Left lobe of liver (tissue), 2 donors: ENCODE results near the gene PRM1. TPM values are rescaled to one million over a fixed set of nuclear protein-coding genes. Genes with fewer than 3 reads are reported as not detected.

Experiments
- ATAC-seq: fragments of 200-7000 bp; cut with Tn5 transposase; one replicate; pipeline ENCODE4 v1.9.1; 2020; ENCODE audit warnings: mild to moderate bottlenecking, moderate library complexity
- DNase-seq: peaks from one replicate; pipeline ENCODE4 v3.0.0-alpha.2; 2020; ENCODE audit warnings: low spot score
- total RNA-seq: library from RNA; stranded (reverse); gene quantifications from one replicate; pipeline ENCODE4 v1.2.1, GENCODE V29; 2021
- donor health status: DM: no; HTN: no; CAD: no; lungs with moderate emphysema.
- donor health status: DM: no; HTN: yes; CAD: no.

Gene PRM1, protein sequence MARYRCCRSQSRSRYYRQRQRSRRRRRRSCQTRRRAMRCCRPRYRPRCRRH
- not detected for total RNA-seq

DNA sequence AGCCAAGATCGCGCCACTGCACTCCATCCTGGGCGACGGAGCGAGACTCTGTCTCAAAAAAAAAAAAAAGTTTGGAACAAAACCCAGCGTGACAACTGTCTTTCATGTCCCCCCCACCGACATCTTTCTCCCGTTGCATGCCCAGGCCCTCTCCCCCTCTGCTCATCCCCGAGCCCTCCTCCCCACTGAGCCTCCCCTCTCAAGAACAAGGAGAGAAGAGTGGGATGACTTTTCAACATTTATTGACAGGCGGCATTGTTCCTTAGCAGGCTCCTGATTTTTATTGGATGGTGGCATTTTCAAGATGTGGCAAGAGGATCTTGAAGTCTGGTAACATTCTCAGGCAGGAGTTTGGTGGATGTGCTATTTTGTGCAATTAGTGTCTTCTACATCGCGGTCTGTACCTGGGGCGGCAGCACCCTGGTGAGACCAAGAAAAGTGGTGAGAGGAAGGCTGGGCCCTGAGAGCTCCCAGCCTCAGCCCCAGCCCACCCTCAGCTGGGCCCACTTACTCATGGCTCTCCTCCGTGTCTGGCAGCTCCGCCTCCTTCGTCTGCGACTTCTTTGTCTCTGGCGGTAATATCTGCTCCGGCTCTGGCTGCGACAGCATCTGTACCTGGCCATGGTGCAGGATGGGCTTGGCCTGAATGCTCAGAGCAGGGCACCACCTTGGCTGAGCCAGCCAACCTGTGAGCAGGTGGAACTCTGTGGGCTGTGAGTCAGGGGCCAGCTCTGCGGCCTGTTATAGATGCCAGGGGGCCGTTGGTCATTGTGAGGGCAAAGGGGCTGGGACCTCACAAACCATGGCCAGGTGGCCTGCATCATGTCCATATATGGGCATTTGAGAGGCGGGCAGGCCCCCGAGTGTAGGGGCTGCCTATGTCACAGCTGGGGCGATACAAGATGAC lies at the start of gene PRM1:
TSS of gene PRM1 (minus strand) at position 715 of the 907 bp plus-strand sequence. CDS start at position 623, 92 bp downstream.
- no peak for ATAC-seq
- no peak for DNase-seq

DNA sequence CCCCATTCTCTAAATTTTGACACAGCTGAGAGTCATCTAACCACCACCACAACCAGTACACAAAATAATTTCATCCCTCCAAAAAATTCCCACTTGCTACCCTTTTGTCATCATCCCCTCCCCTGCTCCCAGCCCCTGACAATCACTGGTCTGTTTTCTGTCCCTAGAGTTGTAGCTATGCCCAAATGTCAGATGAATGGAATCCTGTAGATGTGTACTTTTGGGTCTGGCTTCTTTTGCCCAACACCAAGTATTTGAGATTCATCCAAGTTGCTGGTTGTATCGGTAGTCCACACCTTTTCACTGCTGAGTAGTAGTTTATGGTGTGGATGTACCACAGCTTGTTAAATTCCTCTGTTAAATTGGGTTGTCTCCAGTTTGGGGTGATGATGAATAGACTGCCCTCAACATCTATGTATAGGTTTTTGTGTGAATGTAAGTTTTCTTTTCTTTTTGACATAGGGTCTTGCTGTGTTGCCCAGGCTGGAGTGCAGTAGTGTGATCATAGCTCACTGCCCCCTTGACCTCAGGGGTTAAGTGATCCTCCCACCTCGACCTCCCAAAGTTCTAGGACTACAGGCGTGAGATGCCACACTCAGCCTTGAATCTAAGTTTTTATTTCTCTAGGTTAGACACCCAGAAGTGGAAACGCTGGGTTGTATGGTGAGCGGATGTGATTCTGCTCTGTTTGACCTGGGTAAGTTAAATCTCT lies 49.6 kb upstream of the PRM1 start:
- ATAC-seq, result no peak
- no peak for DNase-seq

DNA sequence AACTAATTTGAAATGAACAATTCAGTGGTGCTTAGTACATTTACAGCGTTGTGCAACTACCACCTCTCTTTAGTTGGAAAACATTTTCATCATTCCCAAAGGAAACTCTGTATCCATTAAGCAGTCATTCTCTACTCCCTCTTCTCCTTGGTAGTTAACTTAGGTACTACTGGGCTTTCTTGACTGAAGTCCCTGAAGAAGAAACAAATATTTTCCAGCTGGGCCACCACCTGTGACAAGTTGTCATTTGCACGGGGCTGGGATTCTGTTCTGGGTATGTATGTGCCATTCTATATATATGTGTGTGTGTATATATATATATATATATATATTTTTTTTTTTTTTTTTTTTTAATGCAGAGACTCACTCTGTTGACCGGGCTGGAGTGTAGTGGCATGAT lies 48.8 kb upstream of the PRM1 start:
- DNase-seq, result no peak
- ATAC-seq, result no peak

DNA sequence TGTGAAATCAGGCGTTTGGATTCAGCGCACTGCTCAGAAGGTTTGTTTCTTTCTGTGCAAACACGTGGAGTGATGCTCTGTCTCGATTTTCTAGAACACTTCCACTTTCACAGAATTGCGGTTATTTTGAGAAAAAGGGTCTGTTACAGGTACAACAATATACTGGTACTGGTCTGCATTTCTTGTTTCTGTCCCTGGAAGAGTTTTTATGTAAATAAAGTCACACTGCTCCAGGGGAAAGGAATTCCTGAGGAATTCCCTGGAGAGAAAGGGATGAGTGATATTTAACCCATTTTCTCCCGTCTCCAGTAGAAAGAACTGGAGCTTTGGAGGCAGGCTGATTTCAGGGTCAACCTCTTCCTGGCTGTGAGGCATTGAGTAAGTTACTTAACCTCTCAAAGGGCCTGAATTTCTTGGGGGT lies 48.0 kb upstream of the PRM1 start:
- DNase-seq, result no peak
- no peak for ATAC-seq

DNA sequence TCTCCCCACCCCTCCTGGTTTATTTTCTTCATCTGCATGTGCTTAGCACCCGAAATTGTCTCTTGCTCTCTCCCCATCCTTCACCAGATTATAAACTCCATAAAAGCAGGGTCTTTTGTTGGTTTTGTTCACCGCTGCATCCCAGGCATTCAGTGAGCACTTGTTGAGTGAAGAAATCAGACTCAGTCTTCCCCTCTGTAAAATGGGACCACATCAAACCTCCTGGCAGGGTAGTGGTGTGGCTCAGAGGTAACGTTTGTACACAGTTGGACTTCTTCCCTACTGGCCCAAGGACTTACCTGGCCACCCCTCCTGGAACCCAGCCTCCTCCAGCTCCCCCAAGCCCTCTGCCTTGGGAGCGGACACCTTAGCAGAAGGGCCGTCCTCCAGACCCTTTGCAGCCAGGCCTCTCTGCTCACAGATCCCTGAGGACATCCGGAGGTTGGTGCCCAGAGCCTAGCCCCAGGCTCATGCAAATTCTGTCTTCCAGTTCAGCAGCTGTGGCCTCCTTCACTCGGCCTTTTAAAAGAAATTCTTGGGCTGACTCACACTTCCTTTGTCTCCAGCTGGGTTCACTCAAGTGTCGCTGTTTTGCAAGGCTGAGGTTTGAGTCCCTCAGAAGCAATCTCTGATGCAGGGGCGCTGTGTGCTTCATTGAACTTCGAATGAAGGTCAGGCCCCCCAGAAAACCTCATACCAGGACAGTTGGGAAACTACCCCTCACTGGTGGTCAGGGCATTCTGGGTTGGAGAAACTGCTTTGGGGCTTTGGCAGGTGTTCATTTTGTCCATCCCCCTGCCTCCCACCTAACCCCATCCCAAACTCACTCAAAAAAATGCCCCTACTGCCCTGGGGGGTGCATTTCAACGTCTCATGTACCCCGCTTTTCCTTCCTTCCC lies 47.3 kb upstream of the PRM1 start:
- ATAC-seq, result peak; percentile 46
- DNase-seq, result no peak

DNA sequence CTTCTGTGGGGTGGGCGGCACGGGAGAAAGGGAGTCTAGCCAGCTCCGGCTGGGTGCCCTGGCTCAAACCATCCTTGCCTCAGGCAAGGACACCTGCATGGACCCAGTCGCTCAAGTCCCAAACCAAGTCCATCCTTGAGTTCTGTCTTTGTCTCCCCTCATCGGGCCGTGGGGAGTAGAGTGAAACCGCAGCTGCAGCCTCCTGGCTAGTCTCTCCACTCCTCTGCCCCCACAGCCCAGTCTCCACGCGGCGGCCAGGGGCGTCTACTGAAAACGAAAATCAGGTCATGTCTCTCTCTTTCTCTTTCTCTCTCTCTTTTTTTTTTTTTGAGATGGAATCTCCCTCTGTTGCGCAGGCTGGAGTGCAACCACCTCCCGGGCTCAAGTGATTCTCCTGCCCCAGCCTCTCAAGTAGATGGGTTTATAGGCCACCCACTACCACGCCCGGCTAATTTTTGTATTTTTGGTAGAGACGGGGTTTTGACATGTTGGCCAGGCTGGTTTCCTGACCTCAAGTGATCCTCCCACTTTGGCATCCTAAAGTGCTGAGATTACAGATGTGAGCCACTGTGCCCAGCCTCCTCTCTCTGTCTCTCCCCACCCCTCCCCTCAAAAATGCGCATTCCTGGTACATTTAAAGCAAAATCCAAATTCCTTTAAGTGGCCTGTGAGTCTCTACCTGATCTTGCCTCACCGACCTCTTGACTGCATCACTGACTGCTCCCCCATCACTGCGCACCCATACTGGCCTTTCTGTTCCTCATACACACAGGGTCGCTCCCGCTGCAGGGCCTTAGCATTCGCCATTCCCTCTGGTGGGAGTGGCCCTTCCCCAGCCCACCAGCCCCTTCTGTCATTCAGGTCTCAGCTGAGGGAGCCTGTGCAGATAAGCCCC lies 46.4 kb upstream of the PRM1 start:
- no peak for ATAC-seq
- no peak for DNase-seq

DNA sequence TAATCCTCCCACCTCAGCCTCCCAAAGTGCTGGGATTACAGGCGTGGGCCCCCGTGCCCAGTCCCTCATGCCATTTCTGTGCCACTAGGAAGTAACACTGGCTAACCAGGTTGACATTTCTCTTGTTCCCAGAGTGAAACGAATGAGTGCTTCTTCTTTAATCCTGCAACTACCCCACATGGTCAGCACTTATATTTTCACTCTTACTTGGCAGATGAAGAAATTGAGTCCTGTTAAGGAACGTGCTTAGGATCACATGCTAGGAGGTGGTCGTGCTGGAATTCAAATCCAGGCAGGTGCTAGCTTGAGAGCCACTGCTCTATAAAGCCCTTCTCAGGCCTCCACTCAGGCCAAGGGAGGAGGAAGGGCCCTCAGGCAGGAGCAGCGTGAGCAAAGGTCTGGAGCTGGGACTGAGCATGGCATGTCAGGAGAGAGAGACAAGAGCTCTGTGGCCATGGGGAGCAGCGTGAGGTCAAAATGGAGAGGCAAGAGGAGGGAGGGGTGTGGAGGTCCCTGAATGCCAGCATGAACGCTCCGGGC lies 45.7 kb upstream of the PRM1 start:
- ATAC-seq (no peak), DNase-seq (no peak)

DNA sequence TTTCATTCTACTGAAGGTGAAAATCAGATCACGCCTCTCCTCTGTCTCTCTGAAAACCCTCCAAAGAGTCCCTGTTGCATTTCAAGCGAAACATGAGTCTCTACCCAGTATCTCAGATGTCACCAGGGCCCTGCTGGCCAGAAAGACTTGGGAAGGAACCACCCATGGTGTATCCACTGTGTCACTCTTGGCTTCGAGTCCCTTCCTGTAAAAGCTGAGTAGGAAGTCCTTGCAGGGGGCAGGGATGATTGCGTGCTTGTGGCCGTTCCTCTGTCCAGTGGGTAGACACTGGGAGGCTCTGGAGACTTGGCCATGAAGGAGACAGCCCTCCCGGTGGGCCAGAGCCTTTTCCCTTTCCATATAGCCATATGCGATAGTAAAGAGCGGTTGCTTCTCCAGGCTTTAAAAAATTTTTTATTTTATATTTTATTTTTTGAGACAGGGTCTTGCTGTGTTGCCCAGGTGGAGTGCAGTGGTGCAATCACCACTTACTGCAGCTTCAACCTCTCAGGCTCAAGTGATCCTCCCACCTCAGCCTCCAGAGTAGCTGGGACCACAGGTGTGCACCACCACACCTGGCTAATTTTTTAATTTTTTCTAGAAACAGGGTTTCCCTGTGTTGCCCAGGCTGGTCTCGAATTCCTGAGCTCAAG lies 45.1 kb upstream of the PRM1 start:
- DNase-seq, result no peak
- ATAC-seq, result peak; percentile 10

DNA sequence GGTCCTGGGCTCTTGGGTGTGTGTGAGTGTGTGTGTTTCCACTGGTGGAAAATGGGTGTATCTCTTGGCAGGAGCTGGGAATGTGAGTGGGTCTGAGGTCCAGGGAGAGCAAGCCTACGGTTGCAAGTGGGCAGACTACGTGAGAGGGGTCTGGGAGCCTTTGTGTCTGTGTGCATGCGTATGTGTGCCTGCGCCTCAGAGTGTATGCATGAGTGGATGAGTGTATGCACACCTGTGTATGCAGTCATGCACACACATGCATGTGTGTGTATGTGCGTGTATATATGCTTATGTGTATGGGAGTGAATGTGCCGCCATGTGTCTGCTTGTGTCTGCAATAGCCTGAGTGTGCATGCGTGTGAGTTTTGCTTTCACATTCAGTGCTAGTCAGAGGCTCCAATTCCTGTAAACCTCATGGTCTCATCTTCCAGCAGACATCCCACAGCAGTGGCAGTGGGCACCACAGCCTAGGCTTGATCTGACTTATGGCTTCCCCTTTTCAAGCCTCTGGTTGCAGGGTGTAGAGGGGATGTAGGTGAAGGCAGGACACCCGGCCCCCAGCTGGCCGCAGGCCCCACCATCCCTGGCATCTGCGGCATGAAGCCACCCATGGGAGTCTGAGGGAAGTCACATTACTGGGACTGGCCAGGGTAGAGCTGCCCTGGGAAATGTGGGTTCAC lies 44.4 kb upstream of the PRM1 start:
- ATAC-seq (no peak), DNase-seq (no peak)

DNA sequence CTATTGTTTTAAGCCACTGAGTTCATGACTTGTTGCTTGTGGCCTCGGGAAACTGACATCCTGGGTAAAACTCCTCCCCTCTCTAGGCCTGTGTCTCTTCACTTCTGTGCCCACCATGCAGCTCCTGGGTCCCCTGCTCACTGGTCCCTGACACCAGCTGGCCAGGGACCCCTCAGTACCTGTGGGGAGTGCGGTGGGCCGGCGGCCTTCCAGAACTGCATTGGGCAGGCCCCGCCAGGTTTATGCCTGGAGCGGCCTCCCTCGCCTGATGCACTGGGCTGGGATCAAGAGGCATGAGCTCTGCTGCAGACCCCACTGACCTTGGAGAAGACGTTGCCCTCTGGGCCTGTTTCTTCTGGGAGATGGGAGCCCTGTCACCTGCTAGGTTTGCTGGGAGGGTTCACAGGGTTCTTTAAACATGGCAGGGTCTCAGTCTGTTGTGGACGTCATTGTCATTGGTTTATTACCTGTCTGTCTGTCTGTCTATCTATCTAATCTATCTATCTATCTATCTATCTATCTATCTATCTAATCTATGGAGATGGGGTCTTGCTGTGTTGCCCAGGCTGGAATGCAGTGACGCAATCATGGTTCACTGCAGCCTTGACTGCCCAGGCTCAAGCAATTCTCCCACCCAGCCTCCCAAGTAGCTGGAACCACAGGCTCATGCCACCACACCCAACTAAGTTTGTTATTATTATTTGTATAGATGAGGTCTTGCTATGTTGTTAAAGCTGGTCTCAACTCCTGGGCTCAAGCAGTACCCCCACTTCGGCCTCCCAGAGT lies 42.6 kb upstream of the PRM1 start:
- DNase-seq (no peak), ATAC-seq (no peak)

DNA sequence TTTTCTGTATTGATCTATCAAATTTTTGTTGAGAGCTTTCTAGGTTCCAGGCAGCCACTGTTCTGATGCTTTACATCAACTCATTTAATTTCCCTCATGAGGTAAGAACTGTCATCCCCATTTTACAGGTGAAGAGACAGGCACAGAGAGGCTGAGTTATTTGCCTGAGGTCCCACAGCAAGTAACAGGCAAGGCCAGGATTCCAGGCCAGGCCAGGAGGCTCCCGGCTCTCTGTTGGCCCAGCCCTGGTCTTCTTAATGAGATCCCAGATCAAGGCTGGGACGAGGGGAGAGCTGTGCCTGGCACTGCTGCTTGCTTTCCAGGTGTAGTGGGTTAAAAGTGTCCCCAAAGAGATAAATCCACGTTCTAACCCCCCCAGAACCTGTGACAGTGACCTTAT lies 41.7 kb upstream of the PRM1 start:
- ATAC-seq (no peak), DNase-seq (no peak)

DNA sequence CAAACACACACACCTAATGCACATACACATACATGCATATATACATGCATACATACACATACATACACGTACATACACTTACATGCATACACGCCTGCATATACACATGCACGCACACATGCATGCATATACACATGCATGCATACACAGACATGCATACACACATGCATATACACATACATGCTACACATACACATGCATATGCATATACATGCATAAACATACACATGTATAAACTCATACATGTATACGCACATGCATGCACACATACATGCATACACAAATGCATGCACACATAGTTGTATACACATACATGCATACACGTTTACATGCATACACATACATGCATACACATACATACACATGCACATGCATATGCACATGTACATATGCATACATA lies 40.5 kb upstream of the PRM1 start:
- ATAC-seq, result no peak

DNA sequence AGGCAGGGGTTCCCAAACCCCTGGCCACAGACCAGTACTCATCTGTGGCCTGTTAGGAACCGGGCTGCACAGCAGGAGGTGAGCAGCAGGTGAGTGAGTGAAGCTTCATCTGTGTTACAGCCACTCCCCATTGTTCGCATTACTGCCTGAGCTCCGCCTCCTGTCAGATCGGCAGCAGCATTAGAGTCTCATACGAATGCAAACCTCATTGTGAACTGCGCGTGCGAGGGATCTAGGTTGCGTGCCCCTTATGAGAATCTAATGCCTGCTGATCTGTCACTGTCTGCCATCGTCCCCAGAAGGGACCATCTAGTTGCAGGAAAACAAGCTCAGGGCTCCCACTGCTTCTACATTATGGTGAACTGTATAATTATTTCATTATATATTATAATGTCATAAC lies 39.0 kb upstream of the PRM1 start:
- ATAC-seq, result no peak
- DNase-seq, result no peak

More for the DNA sequence above, 40.5 kb upstream of the PRM1 start:
- no peak for DNase-seq

DNA sequence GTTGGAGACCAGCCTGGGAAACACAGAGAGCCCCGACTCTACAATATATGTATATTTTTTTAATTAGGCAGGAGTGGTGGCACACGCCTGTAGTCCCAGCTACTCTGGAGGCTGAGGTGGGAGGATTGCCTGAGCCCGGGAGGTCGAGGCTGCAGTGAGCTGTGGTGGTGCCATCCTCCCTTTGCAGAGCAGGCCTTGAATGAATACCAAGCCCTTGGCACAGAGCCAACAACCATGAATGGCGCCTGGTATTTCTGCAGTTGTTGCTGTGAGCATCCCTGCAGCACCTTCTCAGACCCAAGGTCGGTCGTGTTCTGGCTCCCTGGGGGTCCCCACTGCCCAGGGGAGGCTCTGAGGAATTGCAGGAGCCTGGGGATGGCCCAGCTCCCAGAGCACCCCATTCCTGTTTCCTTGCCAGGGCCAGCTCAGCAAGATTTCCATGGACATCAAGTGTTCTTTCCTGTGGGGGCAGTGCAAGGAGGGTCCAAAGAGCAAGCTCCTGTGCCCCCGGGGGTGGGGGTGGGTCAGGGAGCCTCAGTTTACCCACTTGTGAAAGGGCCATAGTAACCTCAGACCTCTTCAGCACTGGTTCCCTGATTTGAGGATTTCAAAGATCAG lies 38.5 kb upstream of the PRM1 start:
- no peak for ATAC-seq
- no peak for DNase-seq

DNA sequence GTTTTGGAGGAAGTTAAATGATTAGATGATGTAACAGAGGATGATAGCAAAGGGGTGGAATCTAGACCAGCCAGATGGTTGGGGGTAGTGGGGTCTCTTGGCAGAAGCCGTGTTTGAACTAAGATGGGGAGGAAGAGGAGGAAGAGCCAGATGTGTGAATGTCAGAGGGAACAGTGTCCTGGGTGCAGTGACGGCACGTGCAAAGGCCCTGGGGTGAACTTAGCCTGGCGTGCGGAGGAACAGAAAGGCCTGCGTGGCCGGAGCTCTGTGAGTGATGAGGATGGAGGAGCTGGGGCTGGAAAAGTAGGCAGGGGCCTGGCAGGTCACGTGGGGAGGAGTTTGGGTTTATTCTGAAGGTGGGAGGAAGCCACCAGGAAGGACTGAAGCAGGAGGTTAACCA lies 37.7 kb upstream of the PRM1 start:
- ATAC-seq, result no peak

DNA sequence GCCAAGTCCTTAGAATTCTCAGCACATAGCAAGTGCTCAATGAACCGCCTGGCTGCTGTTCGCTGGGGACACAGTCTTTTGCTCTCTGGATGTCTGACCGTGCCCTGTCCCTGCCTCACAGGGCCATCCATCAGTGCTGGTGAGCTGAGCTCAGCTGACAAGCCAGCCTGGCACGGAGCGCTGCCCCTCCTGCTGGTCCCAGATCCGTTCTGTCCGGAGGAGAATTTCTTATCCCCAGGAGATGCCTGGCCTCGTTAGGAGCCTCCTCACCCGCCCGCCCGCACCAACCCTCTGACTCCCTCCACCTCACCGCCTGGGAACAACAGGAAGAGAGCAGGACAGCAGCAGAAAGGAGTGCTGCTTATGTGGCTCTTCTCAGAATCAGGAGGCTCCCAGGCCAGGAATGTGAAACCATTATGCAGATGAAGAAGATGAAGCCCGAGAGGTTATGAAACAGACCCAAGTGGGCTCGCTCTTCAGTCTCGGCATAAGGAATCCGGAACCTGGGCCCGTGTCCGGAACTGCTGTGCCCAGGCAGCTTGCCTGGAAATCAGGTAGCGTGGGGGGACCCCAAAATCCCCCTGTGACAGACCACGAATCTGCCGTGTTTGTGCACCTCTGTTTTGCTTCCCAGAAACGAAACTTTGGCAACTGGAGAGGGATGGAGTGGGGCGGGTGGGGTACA lies 35.3 kb upstream of the PRM1 start:
- no peak for DNase-seq
- ATAC-seq, result no peak

More for the DNA sequence above, 37.7 kb upstream of the PRM1 start:
- DNase-seq, result no peak

DNA sequence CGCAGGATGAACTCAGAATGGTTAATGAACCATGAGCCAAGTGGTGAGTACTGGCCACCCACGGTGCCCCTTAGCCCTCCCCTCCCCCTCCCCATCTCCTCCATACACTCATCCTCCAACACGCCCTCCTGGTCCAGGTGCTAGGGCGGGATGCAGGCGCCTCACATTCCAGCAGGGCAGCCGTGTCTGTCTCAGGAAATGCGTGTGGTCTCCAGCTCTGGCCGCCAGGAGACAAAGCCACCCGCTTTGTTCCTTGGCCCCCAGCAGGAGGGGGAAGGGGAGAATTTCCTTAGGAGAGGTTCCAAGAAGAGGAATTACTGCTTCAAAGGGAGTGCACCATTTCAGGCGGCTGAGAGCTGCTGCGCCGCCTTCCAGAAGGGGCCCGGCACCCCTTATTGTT lies 34.4 kb upstream of the PRM1 start:
- DNase-seq (no peak), ATAC-seq (no peak)
